NOMO-1 treated with DMSO at 0.1 percent for 48 hours (cell line): Measurements from ENCODE around the gene SPAG16.

ENCODE experiments used
- DNase-seq: peaks from one replicate; lab custom pipeline; 2025; ENCODE audit not compliant: unreplicated experiment; lab: John Stamatoyannopoulos, UW

SPAG16 gene

DNA sequence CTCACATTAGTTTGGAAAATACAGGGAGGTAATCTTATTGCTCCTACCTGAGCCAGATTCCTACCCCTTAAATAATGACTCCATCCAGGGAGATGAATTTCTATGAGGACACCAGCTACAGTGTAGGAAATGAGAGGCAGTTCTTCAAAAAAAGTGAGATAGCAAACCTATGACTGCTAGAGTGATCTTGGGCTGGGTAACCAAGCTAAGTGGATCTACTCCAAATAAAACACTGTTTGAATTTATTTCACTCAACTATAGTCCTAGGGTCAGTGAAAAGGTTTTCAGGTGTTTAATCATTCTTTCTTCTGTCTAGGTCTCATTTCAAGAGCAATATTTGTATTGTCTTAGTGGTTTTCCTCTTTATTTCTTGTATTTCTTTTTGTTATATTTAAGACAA, 854.5 kb downstream of the SPAG16 start:
- DNase-seq: no peak

DNA sequence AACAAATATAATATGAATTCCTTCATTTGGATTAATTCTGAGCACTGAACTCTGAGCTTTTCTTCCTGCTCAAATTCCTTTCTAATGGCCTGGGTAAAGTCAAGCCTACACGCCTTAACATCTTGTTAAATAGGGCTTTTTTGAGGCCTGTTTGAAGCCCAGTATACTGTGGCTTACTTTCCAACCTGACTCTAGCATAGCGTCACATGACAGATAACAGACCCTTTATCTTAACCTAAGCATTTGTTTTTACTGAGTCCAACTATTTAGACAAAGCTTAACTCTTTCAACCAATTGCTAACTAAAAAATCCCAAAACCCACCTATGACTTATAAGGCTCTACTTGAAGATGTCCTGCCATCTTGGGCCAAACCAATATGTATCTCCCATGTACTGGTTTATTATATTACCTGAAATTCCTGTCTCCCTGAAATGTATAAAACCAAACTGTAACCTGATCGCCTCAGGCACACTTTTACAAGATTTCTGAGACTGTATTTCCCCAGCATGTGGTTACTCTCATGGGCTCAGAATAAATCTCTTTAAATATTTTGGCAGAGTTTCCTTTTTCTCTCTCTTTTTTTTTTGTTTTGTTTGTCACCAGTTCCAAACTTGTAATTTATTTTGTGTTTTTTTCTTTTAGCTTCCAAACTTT, 855.5 kb downstream of the SPAG16 start:
- no peak for DNase-seq

DNA sequence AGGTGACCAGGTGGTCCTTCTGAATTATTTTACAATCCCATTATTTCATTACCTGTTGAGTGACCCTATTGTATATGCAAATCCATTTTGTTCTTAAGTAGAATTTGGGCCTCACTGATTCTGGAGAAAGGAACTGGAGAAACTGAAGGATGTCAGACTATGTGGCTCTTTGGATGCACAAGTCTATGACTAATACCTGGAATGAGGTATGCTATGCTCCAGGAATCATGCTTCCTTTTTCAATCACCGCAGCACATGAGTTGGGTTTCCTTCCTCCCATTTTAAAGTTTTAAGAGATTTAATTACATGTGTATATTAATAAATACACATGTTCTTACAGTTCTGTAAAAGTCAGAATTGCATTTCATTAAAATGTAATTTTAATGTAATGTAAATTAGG, 872.7 kb downstream of the SPAG16 start:
- DNase-seq: no peak

DNA sequence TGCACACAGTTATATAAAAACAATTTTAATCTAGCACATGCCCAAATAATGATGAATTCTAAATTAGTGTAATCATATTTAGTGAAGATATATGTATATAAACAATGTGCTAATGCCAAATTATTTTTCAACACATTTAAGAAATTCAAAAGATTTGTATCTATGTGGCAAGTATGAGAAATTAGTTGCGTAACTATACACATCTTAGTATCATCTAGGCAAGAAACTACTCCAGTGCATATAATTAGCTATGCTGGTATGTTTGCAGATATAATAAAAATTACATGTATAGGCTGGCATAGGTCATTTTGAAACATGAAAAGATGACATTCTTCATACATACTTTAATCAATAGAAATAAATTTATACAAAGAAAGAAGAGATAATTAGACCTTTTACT, 874.6 kb downstream of the SPAG16 start:
- no peak for DNase-seq

DNA sequence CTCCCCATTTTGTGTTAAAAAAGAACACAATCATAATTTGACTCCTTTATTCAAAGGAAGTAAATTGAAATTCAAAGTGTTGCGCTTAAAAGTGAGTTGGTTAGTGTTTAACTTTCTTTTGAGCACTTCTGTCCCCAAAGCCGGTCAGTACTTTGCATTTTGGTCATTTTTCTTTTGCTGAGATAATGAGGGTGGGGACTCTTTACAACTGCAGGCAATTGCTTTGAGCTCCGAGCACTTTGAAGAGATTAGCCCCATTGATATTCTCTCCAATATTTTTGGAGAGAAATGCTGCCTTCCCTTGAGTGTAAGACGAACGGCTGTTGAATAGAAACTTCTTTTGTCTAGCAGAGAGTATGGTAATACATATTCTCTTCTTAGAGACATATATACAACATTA, 885.0 kb downstream of the SPAG16 start:
- DNase-seq: no peak

DNA sequence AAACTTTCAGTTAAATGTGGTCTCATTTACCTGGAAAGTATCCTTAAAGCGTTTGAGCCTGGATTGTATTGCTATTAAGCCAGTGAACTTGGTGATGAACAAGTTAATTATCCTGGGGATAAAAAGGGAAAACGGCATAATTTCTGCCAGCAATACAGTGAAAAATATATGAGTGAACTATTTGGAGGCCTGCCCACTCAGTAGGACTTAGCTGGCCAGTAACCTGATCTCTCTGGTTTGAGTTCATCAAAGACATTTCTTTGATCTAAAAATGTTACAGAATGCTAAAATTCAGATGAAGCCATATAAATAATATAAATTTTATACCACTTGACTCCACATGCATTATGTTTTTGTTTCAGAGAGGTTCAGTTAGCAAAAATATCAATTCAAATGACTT, 885.5 kb downstream of the SPAG16 start:
- DNase-seq: no peak

DNA sequence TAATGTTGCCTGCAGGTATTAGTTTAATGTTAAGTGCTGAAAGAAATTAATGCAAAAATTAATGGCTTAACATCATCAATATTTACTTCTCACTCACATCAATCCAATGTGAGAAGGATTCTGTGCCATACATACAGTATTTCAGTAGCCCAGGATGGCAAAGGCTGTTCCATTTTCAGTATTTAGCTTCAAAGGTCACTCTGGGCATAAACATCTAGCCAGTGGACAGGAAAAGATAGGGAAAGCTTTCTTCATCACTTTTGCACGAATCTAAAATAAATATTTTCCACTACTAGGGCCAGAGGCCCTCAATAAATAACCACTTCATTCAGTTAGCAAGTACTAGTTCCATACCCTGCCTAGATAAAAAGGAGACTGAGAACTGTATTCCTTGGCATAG, 890.3 kb downstream of the SPAG16 start:
- DNase-seq: no peak

DNA sequence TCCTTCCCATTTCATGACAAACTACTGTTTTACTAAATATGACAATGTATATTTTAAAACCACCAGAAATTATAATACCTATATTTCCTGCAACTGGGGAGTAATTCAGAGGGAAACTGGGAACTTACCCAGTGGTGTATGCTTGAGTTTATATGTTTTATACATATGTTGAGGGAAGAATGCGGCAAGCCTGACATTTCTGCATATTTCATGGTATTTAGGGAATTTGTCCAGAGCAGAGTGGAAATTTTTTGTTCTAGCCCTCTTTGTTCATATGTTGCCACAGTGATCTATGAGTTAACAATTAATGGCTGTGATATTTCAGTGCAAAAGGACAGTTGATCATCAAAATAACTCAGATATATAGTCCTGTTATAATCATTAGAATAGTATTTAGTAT, 895.8 kb downstream of the SPAG16 start:
- no peak for DNase-seq

DNA sequence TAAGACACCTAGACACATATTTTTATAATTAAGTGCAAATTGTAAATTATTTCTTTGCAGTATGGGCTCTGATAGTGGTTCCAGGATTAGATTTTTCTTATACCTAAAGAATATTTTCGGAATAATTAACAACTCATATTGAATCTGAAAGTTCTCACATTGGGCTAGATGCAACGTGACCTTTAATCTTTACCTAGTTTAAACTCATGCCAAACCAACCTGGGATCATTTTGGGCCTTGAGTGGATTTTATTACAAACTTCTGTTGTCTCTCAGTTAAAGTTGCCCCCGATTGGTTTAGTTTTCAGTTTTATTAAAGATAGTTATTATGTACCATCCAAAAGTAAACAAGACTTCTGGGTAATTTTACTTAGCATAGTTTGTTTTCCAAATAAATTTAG, 896.4 kb downstream of the SPAG16 start:
- DNase-seq: no peak

DNA sequence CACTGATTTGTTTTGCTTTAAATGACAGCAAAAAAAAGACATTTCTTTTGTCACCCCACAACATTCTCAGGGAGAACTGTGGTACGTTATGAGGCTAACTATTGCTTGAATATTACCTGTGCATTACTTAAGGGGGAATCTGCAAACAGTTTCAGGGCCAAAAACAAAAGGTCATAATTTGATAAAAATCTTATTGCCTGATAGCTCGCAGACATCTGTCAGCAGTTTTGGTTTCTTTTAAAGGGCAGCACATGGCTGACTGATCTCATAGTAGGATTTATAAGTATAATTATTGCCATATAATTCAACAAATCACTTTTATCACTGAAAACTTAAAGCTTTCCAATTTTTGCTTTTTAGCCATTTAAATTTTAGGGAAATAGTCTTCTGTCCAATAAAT, 900.2 kb downstream of the SPAG16 start:
- no peak for DNase-seq

DNA sequence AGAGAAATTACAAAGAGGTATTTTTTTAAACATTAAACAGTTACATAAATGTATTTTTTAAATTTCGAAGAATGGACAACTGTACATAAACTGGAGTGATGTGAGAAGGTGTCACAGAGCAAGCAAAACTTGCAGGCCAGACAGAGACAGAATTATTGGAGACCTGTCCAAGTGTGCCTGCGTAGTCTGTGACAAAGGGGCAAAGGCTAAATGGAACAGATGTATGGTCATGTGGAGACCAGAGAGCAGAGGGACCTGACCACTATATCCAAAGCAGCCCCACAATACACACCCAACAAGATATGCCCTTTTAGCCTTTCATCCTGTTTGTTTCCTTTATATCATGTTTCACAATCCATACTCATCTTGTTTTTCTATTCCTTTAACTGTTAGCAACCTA, 901.3 kb downstream of the SPAG16 start:
- DNase-seq: no peak

DNA sequence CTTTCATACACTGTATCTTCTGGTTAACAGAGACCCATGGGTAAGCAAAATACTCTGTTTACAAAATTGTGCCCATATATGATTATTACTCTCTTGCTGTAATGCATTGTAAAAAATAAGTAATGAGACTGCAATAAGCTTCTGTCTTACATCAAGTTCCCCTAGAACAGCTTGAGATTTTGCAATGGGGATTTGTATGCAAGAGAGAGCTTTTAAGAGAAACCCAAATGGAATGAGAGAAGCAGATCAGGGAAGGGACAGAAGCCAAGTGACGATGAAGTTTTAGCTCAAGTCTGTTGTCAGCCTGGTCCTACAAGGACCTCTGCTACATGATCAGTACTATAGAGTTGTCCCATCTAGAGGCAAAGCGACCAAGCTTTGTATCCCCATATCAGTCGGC, 908.4 kb downstream of the SPAG16 start:
- no peak for DNase-seq

DNA sequence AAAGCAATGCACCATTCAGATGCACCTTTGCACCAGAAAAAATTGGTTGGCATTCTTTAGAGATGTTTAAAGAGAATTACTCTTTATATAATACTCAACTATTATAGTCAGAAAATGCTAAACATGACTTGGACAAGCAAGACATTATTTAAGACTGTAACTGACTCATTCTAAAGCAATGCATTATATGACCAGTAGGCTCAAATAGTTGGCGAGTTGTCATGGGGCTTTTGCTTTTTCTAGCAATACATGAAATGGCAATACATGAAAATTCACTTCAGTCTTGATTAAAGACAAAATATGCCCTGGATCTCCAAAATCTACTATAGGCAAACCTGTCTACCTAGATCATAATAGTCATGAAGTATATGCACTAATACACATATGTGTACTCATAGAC, 909.7 kb downstream of the SPAG16 start:
- no peak for DNase-seq

DNA sequence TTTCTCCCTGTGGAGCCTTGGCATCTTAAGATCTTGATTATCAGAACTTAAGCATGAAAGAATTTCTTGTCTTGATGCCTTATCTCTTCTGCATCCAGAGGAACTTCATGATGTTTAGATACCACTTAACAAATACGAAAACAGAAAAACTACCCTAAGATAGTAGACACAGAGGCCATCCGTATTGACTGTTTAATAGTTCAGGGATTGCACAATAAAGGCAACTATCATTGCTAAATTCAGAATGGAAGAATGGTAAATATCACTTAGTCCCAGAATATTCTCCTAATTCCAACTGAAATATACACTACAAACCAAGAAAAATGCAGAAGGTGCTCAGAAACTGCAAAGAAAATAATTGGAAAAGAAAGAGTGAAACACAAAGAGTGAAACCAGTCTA, 912.0 kb downstream of the SPAG16 start:
- no peak for DNase-seq

DNA sequence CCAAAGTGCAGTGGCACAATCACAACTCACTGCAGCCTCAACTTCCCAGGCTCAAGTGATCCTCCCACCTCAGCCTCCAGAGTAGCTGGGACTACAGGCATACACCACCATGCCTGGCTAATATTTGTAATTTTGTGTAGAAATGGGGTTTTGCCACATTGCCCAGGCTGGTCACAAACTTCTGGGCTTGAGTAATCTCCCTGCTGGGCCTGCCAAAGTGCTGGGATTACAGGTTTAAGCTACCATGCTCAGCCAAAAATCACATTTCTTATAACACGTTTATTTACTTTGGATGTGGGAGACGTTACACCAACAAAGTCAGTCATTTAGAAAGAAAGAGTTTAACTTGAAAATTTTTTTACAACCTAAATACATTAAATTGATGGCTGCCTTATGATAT, 917.6 kb downstream of the SPAG16 start:
- no peak for DNase-seq

DNA sequence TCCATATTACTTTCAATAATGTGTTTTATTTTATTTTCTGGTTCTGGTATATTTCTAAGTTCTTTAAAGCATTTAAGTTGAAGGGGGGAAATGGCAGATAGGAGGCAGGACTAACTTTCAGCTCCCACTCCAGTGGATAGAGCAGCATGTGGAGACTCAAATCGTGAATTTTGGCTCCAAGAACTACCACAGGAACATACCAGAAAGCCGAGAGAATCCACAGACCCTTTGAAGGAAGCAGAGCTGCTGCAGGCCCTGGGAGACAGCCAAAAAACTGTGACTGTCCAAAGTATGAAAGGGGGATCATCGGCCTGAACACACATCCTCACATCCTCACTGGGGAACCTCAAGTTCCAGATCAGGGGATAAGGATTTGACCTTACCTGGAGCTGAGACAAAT, 919.0 kb downstream of the SPAG16 start:
- DNase-seq: no peak

DNA sequence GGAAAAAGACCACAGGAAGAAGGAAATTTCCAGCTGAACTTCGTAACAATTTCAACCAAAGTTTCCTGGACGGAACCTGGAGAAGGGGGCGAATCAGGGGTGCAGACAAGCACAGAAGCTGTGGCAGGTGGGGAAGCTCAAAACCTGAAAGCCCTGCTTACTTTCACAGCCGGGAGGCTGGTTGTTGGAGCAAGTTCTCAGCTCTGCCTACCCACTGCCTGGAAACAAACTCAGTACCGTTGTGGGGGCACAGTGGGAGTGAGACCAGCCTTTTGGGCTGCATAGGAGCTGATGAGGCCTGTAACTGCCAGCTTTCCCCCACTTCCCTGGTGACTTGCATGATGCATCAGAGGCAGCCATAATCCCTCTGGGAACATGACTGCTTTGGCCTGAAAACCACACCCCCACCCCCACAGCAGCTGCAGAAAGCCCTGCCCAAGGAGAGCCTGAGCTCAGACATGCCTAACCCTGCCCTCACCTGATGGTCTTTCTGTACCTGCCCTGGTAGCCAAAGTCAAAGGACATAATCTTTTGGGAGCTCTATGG, 919.6 kb downstream of the SPAG16 start:
- no peak for DNase-seq

DNA sequence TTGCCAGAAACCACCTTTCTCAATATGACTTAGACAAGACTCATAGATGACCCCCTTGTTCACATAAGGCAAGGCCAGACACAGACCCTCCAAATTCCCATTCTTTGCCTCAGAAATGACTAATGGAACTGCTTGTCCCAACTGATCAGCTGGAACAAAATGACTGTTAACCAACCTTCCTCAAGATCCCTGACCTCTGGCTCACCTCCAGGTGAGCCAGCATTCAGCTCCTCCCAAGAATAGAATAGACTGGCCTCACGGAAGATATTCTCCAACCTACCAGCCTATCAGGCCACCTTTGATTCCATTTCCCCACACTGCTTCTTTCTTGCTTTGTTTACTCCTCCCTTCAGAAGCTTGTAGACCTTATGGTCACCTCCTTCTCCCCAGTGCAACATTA, 930.8 kb downstream of the SPAG16 start:
- DNase-seq: no peak

DNA sequence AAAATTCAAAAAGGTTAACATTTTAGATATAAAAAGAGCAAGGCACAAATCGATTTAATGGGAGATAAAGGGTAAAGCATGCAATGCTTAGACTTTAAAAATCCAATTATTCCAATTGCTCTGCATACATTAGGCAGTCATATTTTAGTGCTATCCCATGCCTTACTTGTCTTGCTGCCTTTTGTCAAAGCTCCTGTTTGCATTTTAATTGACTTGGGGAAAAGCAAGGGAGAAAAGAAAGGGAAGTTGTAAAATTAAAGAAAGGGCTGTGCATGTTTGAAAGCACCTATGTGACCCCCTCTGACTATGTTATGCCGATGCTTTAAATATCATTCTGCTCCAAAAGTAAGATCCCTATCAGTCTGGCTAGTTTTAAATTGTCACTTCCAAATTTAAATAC, 932.9 kb downstream of the SPAG16 start:
- DNase-seq: no peak

DNA sequence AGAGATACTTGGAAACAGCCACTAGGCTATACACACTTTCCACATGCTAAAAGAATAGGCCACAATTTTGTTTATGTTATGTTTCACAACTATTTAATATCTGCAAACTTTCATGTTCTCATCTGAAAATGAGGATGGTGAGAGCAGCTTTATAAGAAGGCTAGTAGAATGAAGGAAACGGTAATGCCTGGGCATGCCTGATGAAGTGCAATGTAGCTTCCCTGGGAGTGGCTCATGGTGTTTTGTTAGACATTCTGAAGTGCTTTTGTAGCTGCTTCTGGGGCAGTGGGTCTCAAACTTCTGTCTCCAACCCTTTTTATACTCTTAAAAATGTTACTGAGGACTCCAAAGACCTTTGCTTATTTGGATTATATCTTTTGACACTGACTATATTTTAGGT, 933.3 kb downstream of the SPAG16 start:
- no peak for DNase-seq

DNA sequence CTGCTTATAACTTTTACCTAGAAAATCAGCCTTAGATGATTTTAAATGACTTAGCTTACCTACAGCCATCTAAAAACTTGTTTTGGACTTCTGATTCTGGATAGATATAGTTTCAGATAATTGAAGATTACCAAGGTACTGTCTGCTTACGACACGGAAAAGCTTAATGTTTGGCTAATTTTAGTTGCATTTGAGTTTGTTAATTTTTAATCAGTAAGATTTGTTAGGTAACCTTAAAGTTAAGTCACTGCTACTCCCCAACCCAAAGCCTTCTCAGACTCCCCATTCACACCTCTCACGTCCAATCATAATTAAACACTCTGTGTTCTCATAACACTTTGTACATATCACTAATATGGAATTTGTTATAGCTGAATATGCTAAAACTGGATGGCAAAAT, 936.0 kb downstream of the SPAG16 start:
- no peak for DNase-seq

DNA sequence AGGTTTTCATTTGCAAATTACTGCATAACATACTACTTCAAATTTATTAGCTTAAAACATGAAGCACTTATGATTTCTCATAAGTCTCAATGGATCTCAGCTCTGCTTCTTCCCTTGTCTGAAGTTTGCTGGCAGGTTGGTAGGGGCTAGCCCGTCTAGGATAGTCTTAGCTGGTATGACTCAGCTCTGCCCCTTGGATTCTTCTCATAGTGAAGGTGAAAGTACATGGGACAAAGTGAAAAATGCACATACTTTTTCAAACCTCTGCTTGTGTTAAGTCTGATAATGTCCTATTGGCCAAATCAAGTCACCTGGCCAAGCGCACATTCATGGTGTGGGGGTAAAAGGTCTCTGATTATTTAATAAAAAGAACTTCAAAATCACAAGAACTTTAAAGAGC, 941.8 kb downstream of the SPAG16 start:
- DNase-seq: no peak

DNA sequence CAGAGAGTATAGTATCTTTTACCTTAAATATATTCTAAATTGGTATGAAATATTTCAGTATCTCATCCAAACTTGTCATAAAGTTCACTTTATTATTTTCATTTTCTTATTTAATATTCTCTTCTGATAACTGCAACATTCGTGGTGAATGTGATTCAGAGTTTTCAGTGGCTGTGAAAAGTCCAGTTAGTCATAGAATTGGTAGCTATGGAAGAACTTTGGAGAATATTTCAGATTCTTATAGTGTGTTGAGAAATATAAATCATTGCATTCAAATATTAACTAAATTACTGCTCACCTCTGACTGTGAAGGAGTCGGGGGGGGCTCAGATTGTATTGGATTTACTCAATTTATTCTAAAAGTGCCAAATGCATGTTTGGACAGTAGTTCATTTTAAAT, 948.0 kb downstream of the SPAG16 start:
- DNase-seq: no peak
